Measurements from ENCODE around the gene COMMD3. TPM values are rescaled to one million over a fixed set of nuclear protein-coding genes. Genes with fewer than 3 reads are reported as not detected.

The COMMD3 gene
- total and polyA plus RNA-seq, 2 of the 8 experiments (the other 6 are each of a cell fraction or from before 2014, with no cell fraction given), result 2.3 to 2.7 TPM

DNA sequence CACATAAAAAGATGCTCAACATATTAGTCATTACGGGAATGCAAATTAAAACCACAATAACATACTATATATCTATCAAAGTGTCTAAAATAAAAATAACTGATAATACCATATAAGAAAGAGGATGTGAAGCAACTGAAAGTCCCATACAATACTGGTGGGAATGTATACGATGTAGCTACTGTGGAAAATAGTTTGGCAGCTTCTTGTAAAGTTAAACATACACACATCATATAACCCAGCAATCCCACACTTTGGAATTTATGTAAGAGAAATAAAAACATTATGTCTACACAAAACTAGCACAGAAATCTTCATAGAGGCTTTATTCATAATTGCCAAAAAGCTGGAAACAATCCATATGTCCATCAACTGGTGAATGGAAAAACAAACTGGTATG, 10.5 kb upstream of the COMMD3 start:
- no peak overlapping the region for H3K4ac ChIP-seq (replicated peaks; ENCODE audit: insufficient read length, low read depth, low read length)
- no peak for FAIRE-seq
- H3K23me2 ChIP-seq (ENCODE audit: low read depth, low read length), result no peaks in the 10 kb centered on the region

More for the DNA sequence above, 10.5 kb upstream of the COMMD3 start:
- Histone ChIP-seq H3K4me3 (ENCODE audit: extremely low read depth in 1 of 4, insufficient read depth in 2 of 4, low read depth in 3 of 4, low read length in 4 of 4) (no peak overlapping the region), H3K27me3 (replicated peaks in 1 of 4; ENCODE audit: control insufficient read depth in 3 of 4, extremely low read depth in 1 of 4, insufficient read depth in 3 of 4, low read length in 3 of 4) (no peaks in the 10 kb centered on the region; a peak in 1 of 7 replicates), H2BK5ac (ENCODE audit: low read depth, low read length) (no peak overlapping the region), H3K4me1 (replicated peaks in 1 of 4; ENCODE audit: control insufficient read depth in 3 of 4, insufficient read depth in 4 of 4, low read length in 3 of 4) (no peaks in the 10 kb centered on the region), H3K56ac (replicated peaks; ENCODE audit: insufficient read length, low read depth, low read length) (no peak overlapping the region), H3K18ac (ENCODE audit: extremely low read depth, low read length) (no peak overlapping the region), H2AK5ac (ENCODE audit: low read depth, low read length) (no peak overlapping the region), H4K20me1 (replicated peaks in 1 of 2; ENCODE audit: control insufficient read depth in 1 of 2, insufficient read depth in 2 of 2, low read length in 2 of 2) (no peaks in the 10 kb centered on the region), H2BK15ac (ENCODE audit: low read length) (no peak overlapping the region), H3K79me2 (ENCODE audit: control insufficient read depth in 1 of 2, insufficient read depth in 2 of 2, low read length in 2 of 2) (no peaks in the 10 kb centered on the region), H2BK120ac (replicated peaks; ENCODE audit: low read depth, low read length) (no peak overlapping the region), H3K9me3 (ENCODE audit: insufficient read depth in 2 of 2, low read depth in 1 of 2, low read length in 1 of 2) (no peaks in the 10 kb centered on the region), H3K27ac (ENCODE audit: low read depth, low read length) (no peak overlapping the region), H3K79me1 (ENCODE audit: low read depth, low read length) (no peaks in the 10 kb centered on the region), H2BK12ac (ENCODE audit: low read depth, low read length) (no peak overlapping the region), H2BK20ac (ENCODE audit: low read length) (no peak overlapping the region), H4K5ac (ENCODE audit: insufficient read length, low read depth, low read length) (no peak overlapping the region), H3K14ac (ENCODE audit: insufficient read length) (no peak overlapping the region), H3K23ac (ENCODE audit: insufficient read length) (no peak overlapping the region), H2AFZ (ENCODE audit: low read length) (no peak overlapping the region), H3K4me2 (ENCODE audit: insufficient read depth in 1 of 2, low read depth in 2 of 2, low read length in 2 of 2) (no peak overlapping the region), H4K8ac (ENCODE audit: extremely low read depth, insufficient read depth, low read length) (no peak overlapping the region), H3K9ac (replicated peaks in 1 of 4; ENCODE audit: extremely low read depth in 1 of 4, low read depth in 3 of 4, low read length in 3 of 4) (no peak overlapping the region), H3K36me3 (ENCODE audit: control insufficient read depth in 2 of 4, insufficient read depth in 4 of 4, low read length in 3 of 4) (no peaks in the 10 kb centered on the region), H4K91ac (replicated peaks; ENCODE audit: insufficient read length, low read length) (no peak overlapping the region)
- ChIA-PET CTCF (ENCODE audit: partially characterized antibody) (interaction anchor here (0.6 kb wide), 1 partner anchor 202 kb away, joined by 3 read pairs; no protein-coding TSS in a partner anchor), POLR2A (ENCODE audit: partially characterized antibody) (no interaction called here)
- no peak for TF ChIP-seq TCF12 (IDR thresholded peaks at IDR 0.05; ENCODE audit: low read depth, low read length)
- no peak for TF ChIP-seq ATF2 (IDR thresholded peaks at IDR 0.05; ENCODE audit: low read length)
- no peak for TF ChIP-seq TAF7 (optimal IDR thresholded peaks at IDR 0.05; ENCODE audit: borderline replicate concordance, low read depth, low read length)
- no peak for TF ChIP-seq EZH2 (IDR thresholded peaks at IDR 0.05; ENCODE audit: low read depth, low read length, severe bottlenecking)
- TF ChIP-seq BCL11A (IDR thresholded peaks at IDR 0.05; ENCODE audit: low read depth in 2 of 2, low read length in 2 of 2), result no peak
- TF ChIP-seq SP2 (IDR thresholded peaks at IDR 0.05; ENCODE audit: low read length), result no peak
- TF ChIP-seq RXRA (IDR thresholded peaks at IDR 0.05; ENCODE audit: insufficient read depth, low read depth, low read length), result no peak
- no peak for TF ChIP-seq ATF3 (IDR thresholded peaks at IDR 0.05; ENCODE audit: insufficient read depth, low read depth, low read length)
- TF ChIP-seq EGR1 (IDR thresholded peaks at IDR 0.05; ENCODE audit: borderline replicate concordance, low read depth, low read length), result no peak
- TF ChIP-seq SIX5 (IDR thresholded peaks at IDR 0.05; ENCODE audit: low read depth, low read length), result no peak
- TF ChIP-seq SP4 (IDR thresholded peaks at IDR 0.05; ENCODE audit: low read length), result no peak
- TF ChIP-seq SIN3A (conservative IDR thresholded peaks at IDR 0.05 in 1 of 2, IDR thresholded peaks at IDR 0.05 in 1 of 2; ENCODE audit: low read depth in 1 of 2, low read length in 2 of 2), result no peak
- no peak for TF ChIP-seq YY1 (IDR thresholded peaks at IDR 0.05; ENCODE audit: low read depth, low read length)
- DNase-seq (ENCODE audit: low read depth in 1 of 2, low spot score in 2 of 2), result no peak
- WGBS, 2 experiments (ENCODE audit: extremely low coverage in 1 of 2, insufficient coverage in 1 of 2, insufficient read length in 1 of 2, insufficient replicate concordance in 2 of 2, low coverage in 1 of 2, low lambda C conversion rate in 2 of 2, missing lambda C conversion rate in 1 of 2), result 96% methylated on average over 2 of the region's 2 CpGs; no CpG with 5 or more reads in 1 of the 2 experiments

Measured in H1 (cell line).